Prostate gland (tissue), 2 donors: ENCODE results near the gene PDE8B.

Experiments used
- CTCF ChIP-seq, 4 experiments: fragments of 200-600 bp in 2 of 4; fragments of 450-650 bp in 2 of 4; sonication (generic) in 2 of 4; IDR thresholded peaks; 1 replicate in 3 of 4; 2 replicates in 1 of 4; pipeline ENCODE4 v1.5.1; 2016 to 2019; ENCODE audit warnings: antibody characterized with exemption in 4 of 4, mild to moderate bottlenecking in 2 of 4, moderate library complexity in 2 of 4
- POLR2A ChIP-seq: fragments of 450-650 bp; IDR thresholded peaks from one replicate; pipeline ENCODE4 v1.6.1; 2016; ENCODE audit warnings: antibody characterized with exemption, mild to moderate bottlenecking
- POLR2AphosphoS5 ChIP-seq: sonication (generic); formaldehyde crosslinking; IDR thresholded peaks from one replicate; pipeline ENCODE4 v1.6.1; 2017; ENCODE audit warnings: antibody characterized with exemption

- no peak for TF ChIP-seq CTCF (IDR thresholded peaks at IDR 0.05)
- TF ChIP-seq POLR2AphosphoS5 = no peak
- TF ChIP-seq POLR2A = no peak
These were observed 214.4 kb downstream of the PDE8B start for GRCh38 chr5:77424921-77425320.
